Spleen (tissue), 7 donors: ENCODE measurements around the gene TOMM20.

Experiments used
- POLR2A ChIP-seq, 3 donors: fragments of 450-650 bp; IDR thresholded peaks; one replicate each; pipeline ENCODE4 v1.5.1; 2017; ENCODE audit warnings: antibody characterized with exemption in 3 of 3, mild to moderate bottlenecking in 1 of 3
- TF ChIP-seq, protein P1 (sequence below), 11 experiments: fragments of 200-600 bp in 7 of 11; fragments of 450-650 bp in 4 of 11; sonication (generic) in 4 of 11; IDR thresholded peaks in 8 of 11; conservative IDR thresholded peaks in 3 of 11; 1 replicate in 7 of 11; 2 replicates in 4 of 11; pipeline versions ENCODE4 v1.4.0 to v1.8.0; 2016 to 2021; ENCODE audit warnings: antibody characterized with exemption in 11 of 11, inconsistent platforms in 4 of 11, mild to moderate bottlenecking in 1 of 11
- donor health status: DM: no; HTN: no; CAD: no; lungs with moderate emphysema.
- donor health status: DM: no; HTN: no; CAD: no.
- donor health status: DM: no; HTN: no; CAD: no.

DNA sequence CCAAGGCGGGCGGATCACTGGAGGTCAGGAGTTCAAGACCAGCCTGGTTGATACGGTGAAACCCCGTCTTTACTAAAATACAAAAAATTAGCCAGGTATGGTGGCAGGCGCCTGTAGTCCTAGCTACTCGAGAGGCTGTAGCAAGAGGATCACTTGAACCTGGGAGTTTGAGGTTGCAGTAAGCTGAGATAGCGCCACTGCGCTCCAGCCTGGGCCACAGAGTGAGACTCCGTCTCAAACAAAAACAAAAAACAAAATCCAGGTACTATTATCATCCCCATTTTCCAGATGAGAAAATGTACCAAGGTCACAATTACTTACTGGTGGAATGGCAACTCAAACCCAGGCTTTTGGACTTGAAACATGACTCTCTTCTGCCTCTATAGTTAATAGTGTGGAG is 4.5 kb downstream of the TOMM20 start:
- TF ChIP-seq, protein P1, sequence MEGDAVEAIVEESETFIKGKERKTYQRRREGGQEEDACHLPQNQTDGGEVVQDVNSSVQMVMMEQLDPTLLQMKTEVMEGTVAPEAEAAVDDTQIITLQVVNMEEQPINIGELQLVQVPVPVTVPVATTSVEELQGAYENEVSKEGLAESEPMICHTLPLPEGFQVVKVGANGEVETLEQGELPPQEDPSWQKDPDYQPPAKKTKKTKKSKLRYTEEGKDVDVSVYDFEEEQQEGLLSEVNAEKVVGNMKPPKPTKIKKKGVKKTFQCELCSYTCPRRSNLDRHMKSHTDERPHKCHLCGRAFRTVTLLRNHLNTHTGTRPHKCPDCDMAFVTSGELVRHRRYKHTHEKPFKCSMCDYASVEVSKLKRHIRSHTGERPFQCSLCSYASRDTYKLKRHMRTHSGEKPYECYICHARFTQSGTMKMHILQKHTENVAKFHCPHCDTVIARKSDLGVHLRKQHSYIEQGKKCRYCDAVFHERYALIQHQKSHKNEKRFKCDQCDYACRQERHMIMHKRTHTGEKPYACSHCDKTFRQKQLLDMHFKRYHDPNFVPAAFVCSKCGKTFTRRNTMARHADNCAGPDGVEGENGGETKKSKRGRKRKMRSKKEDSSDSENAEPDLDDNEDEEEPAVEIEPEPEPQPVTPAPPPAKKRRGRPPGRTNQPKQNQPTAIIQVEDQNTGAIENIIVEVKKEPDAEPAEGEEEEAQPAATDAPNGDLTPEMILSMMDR (IDR thresholded peaks at IDR 0.05 in 8 of 11, conservative IDR thresholded peaks at IDR 0.05 in 3 of 11), result no peak
- TF ChIP-seq POLR2A (IDR thresholded peaks at IDR 0.05), result no peak
